Natural killer cell (primary cell): ENCODE results near the gene IL19. TPM values are rescaled to one million over a fixed set of nuclear protein-coding genes. Genes with fewer than 3 reads are reported as not detected.
A peak's percentile ranks its signal among the peaks of the same experiment; 100 is the strongest.

Experiments
- ATAC-seq, 3 donors: fragments of 150-1000 bp in 2 of 3; fragments of 200-7000 bp in 1 of 3; cut with Tn5 transposase; 1 replicate in 1 of 3; 2 replicates in 2 of 3; pipeline ENCODE4 v1.10.0; 2021; ENCODE audit warnings: mild to moderate bottlenecking in 2 of 3, moderate library complexity in 2 of 3
- DNase-seq, 2 donors: peaks; one replicate each; pipeline versions ENCODE4 v3.0.0 to v3.0.0-alpha.2; 2013 to 2021; ENCODE audit warnings: mixed read lengths in 1 of 2
- H3K27ac ChIP-seq: one replicate; pipeline ENCODE4 v1.5.1; 2013; ENCODE audit warnings: mild to moderate bottlenecking, low read length
- H3K27me3 ChIP-seq: one replicate; pipeline ENCODE4 v1.6.1; 2013; ENCODE audit warnings: low read length; ENCODE audit not compliant: control insufficient read depth, insufficient read depth
- H3K36me3 ChIP-seq: one replicate; pipeline ENCODE4 v1.6.1; 2013; ENCODE audit warnings: low read length; ENCODE audit not compliant: control insufficient read depth, insufficient read depth
- H3K4me1 ChIP-seq: one replicate; pipeline ENCODE4 v1.6.1; 2013; ENCODE audit warnings: low read length; ENCODE audit not compliant: control insufficient read depth, insufficient read depth
- H3K4me3 ChIP-seq: one replicate; pipeline ENCODE4 v1.5.1; 2013; ENCODE audit warnings: low read length
- H3K9me3 ChIP-seq: one replicate; pipeline ENCODE4 v1.6.1; 2013; ENCODE audit warnings: low read length; ENCODE audit not compliant: control insufficient read depth, insufficient read depth
- H3K27ac Mint-ChIP-seq, 2 donors: one replicate each; pipeline ENCODE4 v1.8.0; 2022; ENCODE audit warnings: mild to moderate bottlenecking in 2 of 2, mixed read lengths in 2 of 2, moderate library complexity in 1 of 2
- H3K27me3 Mint-ChIP-seq, 2 donors: one replicate each; pipeline ENCODE4 v1.8.0; 2022; ENCODE audit warnings: low read depth in 2 of 2, mixed read lengths in 2 of 2
- H3K36me3 Mint-ChIP-seq: one replicate; pipeline ENCODE4 v1.8.0; 2022; ENCODE audit warnings: mixed read lengths
- H3K4me1 Mint-ChIP-seq, 2 donors: one replicate each; pipeline ENCODE4 v1.8.0; 2022; ENCODE audit warnings: mixed read lengths in 2 of 2
- H3K4me3 Mint-ChIP-seq: one replicate; pipeline ENCODE4 v1.8.0; 2022; ENCODE audit warnings: mild to moderate bottlenecking, moderate library complexity, mixed read lengths
- H3K9me3 Mint-ChIP-seq, 2 donors: one replicate each; pipeline ENCODE4 v1.8.0; 2022; ENCODE audit warnings: mixed read lengths in 2 of 2
- WGBS: methylation state at CpG from one replicate; pipeline ENCODE4 v1.1.7; 2013; ENCODE audit warnings: missing lambda C conversion rate; ENCODE audit not compliant: insufficient coverage; 5-methylcytosine and 5-hydroxymethylcytosine counted together
- intact Hi-C: fragments of 100-400 bp; cut with micrococcal nuclease; formaldehyde crosslinking; loops from one replicate; pipeline ENCODE4 v1.14.2; 2022
- total RNA-seq, 4 donors: library from RNA; stranded (reverse); fragments of 120-200 nt in 1 of 4; gene quantifications; one replicate each; pipeline versions ENCODE4 v1.2.3 to v1.2.4, GENCODE V29; 2013 to 2022
- TF ChIP-seq, protein P1 (sequence below): fragments of 200-600 bp; IDR thresholded peaks from one replicate; pipeline ENCODE4 v1.8.0; 2022; ENCODE audit warnings: antibody characterized with exemption

IL19 gene
- total RNA-seq, 3 donors from 2014 or later (not counting 1 experiment from before 2014, with no cell fraction given): not detected

DNA sequence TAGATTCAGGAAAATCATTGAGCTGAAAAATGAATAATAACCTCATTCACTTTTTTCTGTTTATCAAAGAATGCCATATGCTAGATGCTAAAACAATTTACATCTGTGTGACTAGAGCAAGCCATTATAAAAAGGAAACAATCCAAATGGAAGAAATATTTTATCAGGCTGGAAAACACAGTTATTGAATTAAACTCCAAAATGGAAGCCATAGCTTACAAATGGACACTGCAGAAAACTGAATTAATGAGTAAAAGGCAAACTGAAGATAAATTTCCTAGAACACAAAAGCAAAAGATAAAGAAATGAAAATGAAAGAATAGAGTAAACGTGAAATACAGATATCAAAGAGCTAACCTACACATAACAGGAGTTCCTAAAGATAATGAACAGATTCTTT lies 34.8 kb downstream of the IL19 start:
- Mint-ChIP-seq H3K4me3 (no peak overlapping the region), H3K27ac (no peak overlapping the region), H3K9me3 (no peaks in the 10 kb centered on the region), H3K36me3 (no peaks in the 10 kb centered on the region), H3K27me3 (peaks cover 16 to 36% of the 10 kb centered on the region in 2 donors), H3K4me1 (peaks cover 0 to 17% of the 10 kb centered on the region in 2 donors)
- H3K9me3 ChIP-seq: no peaks in the 10 kb centered on the region
- no peak for DNase-seq
- no peaks in the 10 kb centered on the region for H3K36me3 ChIP-seq
- H3K4me3 ChIP-seq: no peak overlapping the region
- ATAC-seq: no peak
- TF ChIP-seq, protein P1, sequence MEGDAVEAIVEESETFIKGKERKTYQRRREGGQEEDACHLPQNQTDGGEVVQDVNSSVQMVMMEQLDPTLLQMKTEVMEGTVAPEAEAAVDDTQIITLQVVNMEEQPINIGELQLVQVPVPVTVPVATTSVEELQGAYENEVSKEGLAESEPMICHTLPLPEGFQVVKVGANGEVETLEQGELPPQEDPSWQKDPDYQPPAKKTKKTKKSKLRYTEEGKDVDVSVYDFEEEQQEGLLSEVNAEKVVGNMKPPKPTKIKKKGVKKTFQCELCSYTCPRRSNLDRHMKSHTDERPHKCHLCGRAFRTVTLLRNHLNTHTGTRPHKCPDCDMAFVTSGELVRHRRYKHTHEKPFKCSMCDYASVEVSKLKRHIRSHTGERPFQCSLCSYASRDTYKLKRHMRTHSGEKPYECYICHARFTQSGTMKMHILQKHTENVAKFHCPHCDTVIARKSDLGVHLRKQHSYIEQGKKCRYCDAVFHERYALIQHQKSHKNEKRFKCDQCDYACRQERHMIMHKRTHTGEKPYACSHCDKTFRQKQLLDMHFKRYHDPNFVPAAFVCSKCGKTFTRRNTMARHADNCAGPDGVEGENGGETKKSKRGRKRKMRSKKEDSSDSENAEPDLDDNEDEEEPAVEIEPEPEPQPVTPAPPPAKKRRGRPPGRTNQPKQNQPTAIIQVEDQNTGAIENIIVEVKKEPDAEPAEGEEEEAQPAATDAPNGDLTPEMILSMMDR: no peak
- H3K27me3 ChIP-seq: no peaks in the 10 kb centered on the region
- intact Hi-C loops: loop anchor here (10.0 kb wide), 1 partner anchor 171 kb away; the partner anchor contains the start of gene DYRK3
- no CpG with 5 or more reads among the region's 1 CpG for WGBS
- H3K27ac ChIP-seq: no peak overlapping the region
- H3K4me1 ChIP-seq: peaks cover 18% of the 10 kb centered on the region

DNA sequence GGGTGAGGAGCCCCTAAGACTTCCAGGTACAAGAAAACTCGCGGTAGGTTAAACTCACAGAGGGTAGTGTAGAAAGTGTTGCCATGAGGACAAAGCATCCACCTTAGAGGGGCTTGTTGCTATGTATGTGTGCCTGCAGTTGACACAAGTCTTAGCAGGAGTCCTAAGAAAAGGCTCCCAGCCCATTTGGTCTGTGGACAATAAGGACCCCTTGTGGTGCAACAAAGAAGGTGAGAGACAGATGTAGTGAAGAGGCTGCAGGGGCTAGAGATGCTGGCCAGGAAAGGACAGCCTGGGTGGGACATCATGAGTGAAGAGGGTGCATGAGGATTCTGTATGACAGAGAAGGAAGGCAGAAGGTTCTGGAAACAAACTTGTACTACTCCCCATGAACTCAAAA lies 38.0 kb downstream of the IL19 start:
- intact Hi-C loops: loop anchor here (1.0 to 10.0 kb wide), 5 partner anchors 74 to 174 kb away; partner anchors contain the start of gene DYRK3
- H3K4me1 Mint-ChIP-seq: peaks cover 0 to 12% of the 10 kb centered on the region in 2 donors
- H3K9me3 Mint-ChIP-seq: peaks cover 0 to 2% of the 10 kb centered on the region in 2 donors

DNA sequence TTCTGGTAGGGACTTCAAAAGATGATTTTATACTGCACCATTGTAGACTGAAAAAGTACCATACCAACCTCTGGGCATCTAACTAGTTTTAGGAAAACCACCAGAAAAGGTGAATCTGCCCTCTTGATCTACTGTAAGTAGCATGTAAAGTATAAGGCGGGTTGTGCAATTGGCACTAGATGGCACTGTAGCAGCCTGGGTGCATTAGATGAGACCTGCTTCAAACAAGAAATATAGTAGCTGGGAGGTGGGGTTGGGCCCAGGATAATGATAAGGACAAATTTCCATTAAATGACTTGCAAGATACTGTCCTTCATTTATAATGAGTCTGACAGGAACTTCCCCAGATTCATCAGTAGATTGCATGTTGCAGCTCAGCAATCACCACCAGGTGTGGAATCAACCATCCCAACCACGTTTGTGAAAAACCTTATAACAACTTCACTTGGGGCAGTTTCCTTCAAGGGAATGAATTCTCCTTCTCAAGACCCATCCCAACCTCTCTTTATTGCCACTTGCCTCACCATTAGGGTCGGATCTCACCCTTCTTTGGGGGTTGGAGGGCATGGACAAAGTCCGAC lies 39.0 kb downstream of the IL19 start:
- peaks cover 4% of the 10 kb centered on the region for H3K9me3 ChIP-seq
- peak in 1 of 3 donors; percentile 45 for ATAC-seq
- H3K27ac Mint-ChIP-seq: no peak overlapping the region
- H3K4me3 ChIP-seq: no peak overlapping the region
- DNase-seq: peak in 1 of 2 donors; percentile 58
- no peaks in the 10 kb centered on the region for H3K36me3 Mint-ChIP-seq
- no peaks in the 10 kb centered on the region for H3K36me3 ChIP-seq
- TF ChIP-seq, protein P1: no peak
- H3K4me3 Mint-ChIP-seq: no peak overlapping the region
- WGBS: 66% methylated on average over 2 of the region's 4 CpGs
- peaks cover 0 to 12% of the 10 kb centered on the region in 2 donors for H3K4me1 Mint-ChIP-seq
- no peaks in the 10 kb centered on the region for H3K4me1 ChIP-seq
- no peaks in the 10 kb centered on the region for H3K27me3 ChIP-seq
- H3K27me3 Mint-ChIP-seq: peaks cover 11 to 26% of the 10 kb centered on the region in 2 donors
- H3K9me3 Mint-ChIP-seq: peaks cover 0 to 2% of the 10 kb centered on the region in 2 donors
- intact Hi-C loops: loop anchor here (1.0 to 10.0 kb wide), 2 partner anchors 173 to 175 kb away; partner anchors contain the start of gene DYRK3
- H3K27ac ChIP-seq: no peak overlapping the region

More for the DNA sequence above, 38.0 kb downstream of the IL19 start:
- peaks cover 6% of the 10 kb centered on the region for H3K4me1 ChIP-seq
- H3K4me3 Mint-ChIP-seq: no peak overlapping the region
- WGBS: 79% methylated on average over 2 of the region's 2 CpGs
- H3K27ac ChIP-seq: no peak overlapping the region
- H3K27ac Mint-ChIP-seq: no peak overlapping the region
- TF ChIP-seq, protein P1: peak; percentile 42
- H3K36me3 Mint-ChIP-seq: no peaks in the 10 kb centered on the region
- ATAC-seq (peak; percentile 73 to 89 (median 86)), DNase-seq (peak in 1 of 2 donors; percentile 85)
- H3K4me3 ChIP-seq: no peak overlapping the region
- H3K27me3 ChIP-seq: no peaks in the 10 kb centered on the region
- peaks cover 8 to 26% of the 10 kb centered on the region in 2 donors for H3K27me3 Mint-ChIP-seq
- H3K36me3 ChIP-seq: no peaks in the 10 kb centered on the region
- peaks cover 4% of the 10 kb centered on the region for H3K9me3 ChIP-seq
